HT1080 (cell line): ENCODE data around the gene BTBD10. TPM values are rescaled to one million over a fixed set of nuclear protein-coding genes. Genes with fewer than 3 reads are reported as not detected.
A peak's percentile ranks its signal among the peaks of the same experiment; 100 is the strongest.
"Not testable (repeated sequence)": the region's sequence is repeated elsewhere in the genome, so short reads cannot be mapped to it uniquely, and the experiment has no call there.

Experiments used
- DNase-seq: peaks from one replicate; pipeline ENCODE4 v3.0.0-alpha.2; 2015; ENCODE audit warnings: low read depth
- total RNA-seq: library from RNA; depleted of rRNA; stranded (reverse); fragments of >200 nt; shearing (Covaris generic); gene quantifications from 2 replicates; pipeline ENCODE4 v1.2.3, GENCODE V29; 2014

The BTBD10 gene
- total RNA-seq, 1 experiment from 2014 or later: 64.0 TPM

- DNase-seq: peak; percentile 72
Observed at GRCh38 chr11:13440100-13440855, 22.7 kb downstream of the BTBD10 start.

- DNase-seq: no peak
Observed at GRCh38 chr11:13438291-13438690, 24.7 kb downstream of the BTBD10 start.

- DNase-seq: not testable (repeated sequence)
Observed at GRCh38 chr11:13436836-13437235, 26.2 kb downstream of the BTBD10 start.

- no peak for DNase-seq
Observed at GRCh38 chr11:13434247-13435205, 28.5 kb downstream of the BTBD10 start.

GRCh38 chr11:13433437-13433836 is 29.6 kb downstream of the BTBD10 start:
- no peak for DNase-seq

- peak; percentile 13 for DNase-seq
Observed at GRCh38 chr11:13429836-13430235, 33.2 kb downstream of the BTBD10 start.

GRCh38 chr11:13429288-13429687 is 33.7 kb downstream of the BTBD10 start:
- DNase-seq: no peak

GRCh38 chr11:13427440-13427839 is 35.6 kb downstream of the BTBD10 start:
- DNase-seq: no peak

- no peak for DNase-seq
Observed at GRCh38 chr11:13423372-13423771, 39.6 kb downstream of the BTBD10 start.

- no peak for DNase-seq
Observed at GRCh38 chr11:13421561-13421960, 41.5 kb downstream of the BTBD10 start.

- DNase-seq: no peak
Observed at GRCh38 chr11:13415201-13415600, 47.8 kb downstream of the BTBD10 start.

- no peak for DNase-seq
Observed at GRCh38 chr11:13405220-13405619, 57.8 kb downstream of the BTBD10 start.

GRCh38 chr11:13398335-13398734 is 64.7 kb downstream of the BTBD10 start:
- DNase-seq: not testable (repeated sequence)

- no peak for DNase-seq
Observed at GRCh38 chr11:13391217-13391616, 71.8 kb downstream of the BTBD10 start.

GRCh38 chr11:13388741-13389140 is 74.3 kb downstream of the BTBD10 start:
- no peak for DNase-seq

- no peak for DNase-seq
Observed at GRCh38 chr11:13386567-13386966, 76.5 kb downstream of the BTBD10 start.

- peak; percentile 60 for DNase-seq
Observed at GRCh38 chr11:13384908-13385640, 77.9 kb downstream of the BTBD10 start.

GRCh38 chr11:13382751-13383150 is 80.3 kb downstream of the BTBD10 start:
- DNase-seq: no peak

- no peak for DNase-seq
Observed at GRCh38 chr11:13380731-13381130, 82.3 kb downstream of the BTBD10 start.

GRCh38 chr11:13378316-13378715 is 84.7 kb downstream of the BTBD10 start:
- no peak for DNase-seq

GRCh38 chr11:13376838-13377237 is 86.2 kb downstream of the BTBD10 start:
- no peak for DNase-seq

- no peak for DNase-seq
Observed at GRCh38 chr11:13376402-13376801, 86.6 kb downstream of the BTBD10 start.
